Liver (tissue), 9 donors: Measurements from ENCODE around the gene GPRC5D. TPM values are rescaled to one million over a fixed set of nuclear protein-coding genes. Genes with fewer than 3 reads are reported as not detected.

Experiments
- DNase-seq: peaks from one replicate; pipeline ENCODE4 v3.0.0-alpha.2; 2017; ENCODE audit warnings: low spot score
- H3K27ac ChIP-seq, 2 donors: one replicate each; pipeline ENCODE4 v1.7.0; 2013; ENCODE audit warnings: inconsistent platforms in 2 of 2, low read length in 2 of 2, control low read depth in 1 of 2, low read depth in 1 of 2, mild to moderate bottlenecking in 1 of 2
- H3K27me3 ChIP-seq, 4 donors: one replicate each; pipeline versions ENCODE4 v1.6.1 to v1.7.0; 2013; ENCODE audit warnings: low read length in 3 of 4, inconsistent platforms in 1 of 4, mild to moderate bottlenecking in 1 of 4, moderate library complexity in 1 of 4; ENCODE audit not compliant: control insufficient read depth in 4 of 4, insufficient read depth in 4 of 4
- H3K36me3 ChIP-seq, 4 donors: one replicate each; pipeline versions ENCODE4 v1.6.1 to v1.7.0; 2013; ENCODE audit warnings: low read length in 3 of 4, mild to moderate bottlenecking in 3 of 4, low read depth in 1 of 4, moderate library complexity in 1 of 4; ENCODE audit not compliant: control insufficient read depth in 4 of 4, insufficient read depth in 3 of 4
- H3K4me1 ChIP-seq, 4 donors: one replicate each; pipeline versions ENCODE4 v1.6.1 to v1.7.0; 2013; ENCODE audit warnings: low read length in 3 of 4, mild to moderate bottlenecking in 3 of 4, moderate library complexity in 1 of 4; ENCODE audit not compliant: control insufficient read depth in 4 of 4, insufficient read depth in 4 of 4
- H3K4me3 ChIP-seq, 3 donors: one replicate each; pipeline versions ENCODE4 v1.6.1 to v1.7.0; 2013; ENCODE audit warnings: low read length in 3 of 3, control low read depth in 1 of 3, low read depth in 1 of 3, mild to moderate bottlenecking in 1 of 3
- H3K9ac ChIP-seq, 2 donors: one replicate each; pipeline ENCODE4 v1.7.0; 2013; ENCODE audit warnings: low read length in 2 of 2, mild to moderate bottlenecking in 2 of 2, moderate library complexity in 2 of 2, control low read depth in 1 of 2, low read depth in 1 of 2
- H3K9me3 ChIP-seq, 4 donors: one replicate each; pipeline versions ENCODE4 v1.6.1 to v1.7.0; 2013; ENCODE audit warnings: low read length in 3 of 4; ENCODE audit not compliant: control insufficient read depth in 4 of 4
- EGR1 ChIP-seq, 2 donors: IDR thresholded peaks; 2 replicates each; pipeline ENCODE4 v1.6.1; 2016 to 2018; ENCODE audit warnings: antibody characterized with exemption in 2 of 2, low read depth in 2 of 2
- FOXA1 ChIP-seq: IDR thresholded peaks from 2 replicates; pipeline ENCODE4 v1.6.1; 2016; ENCODE audit warnings: antibody characterized with exemption
- FOXA2 ChIP-seq: IDR thresholded peaks from 2 replicates; pipeline ENCODE4 v1.6.1; 2016; ENCODE audit warnings: antibody characterized with exemption
- HNF4A ChIP-seq, 2 donors: conservative IDR thresholded peaks; 2 replicates each; pipeline ENCODE4 v1.6.1; 2016; ENCODE audit warnings: antibody characterized with exemption in 2 of 2, mild to moderate bottlenecking in 2 of 2
- HNF4G ChIP-seq: IDR thresholded peaks from 2 replicates; pipeline ENCODE4 v1.6.1; 2016; ENCODE audit warnings: antibody characterized with exemption
- JUND ChIP-seq, 2 donors: IDR thresholded peaks; 2 replicates each; pipeline ENCODE4 v1.6.1; 2016; ENCODE audit warnings: antibody characterized with exemption in 2 of 2
- NR2F2 ChIP-seq: IDR thresholded peaks from 2 replicates; pipeline ENCODE4 v1.6.1; 2016; ENCODE audit warnings: antibody characterized with exemption
- RXRA ChIP-seq, 2 donors: IDR thresholded peaks; 2 replicates each; pipeline ENCODE4 v1.6.1; 2017 to 2018; ENCODE audit warnings: antibody characterized with exemption in 2 of 2, mild to moderate bottlenecking in 1 of 2
- SP1 ChIP-seq: IDR thresholded peaks from 2 replicates; pipeline ENCODE4 v1.6.1; 2018; ENCODE audit warnings: antibody characterized with exemption, mild to moderate bottlenecking
- TAF1 ChIP-seq: conservative IDR thresholded peaks from 2 replicates; pipeline ENCODE4 v1.6.1; 2016; ENCODE audit warnings: antibody characterized with exemption, mild to moderate bottlenecking
- YY1 ChIP-seq: IDR thresholded peaks from 2 replicates; pipeline ENCODE4 v1.6.1; 2016; ENCODE audit warnings: antibody characterized with exemption, mild to moderate bottlenecking
- WGBS: extraction: QIAGEN DNeasy Blood & Tissue Kit; methylation state at CpG from one replicate; pipeline ENCODE4 v1.1.7; 2013; 5-methylcytosine and 5-hydroxymethylcytosine counted together
- polyA plus RNA-seq, 2 donors: library from polyadenylated mRNA; stranded (reverse) in 1 of 2; unstranded in 1 of 2; fragments of 200-250 nt in 1 of 2; fragments of >200 nt in 1 of 2; fragmentation: Nextera tagmentation in 1 of 2; extraction: Ambion mirVana in 1 of 2; gene quantifications; one replicate each; pipeline versions ENCODE4 v1.2.1 to v1.2.3, GENCODE V29; 2013 to 2015
- total RNA-seq, 2 donors: library from RNA; depleted of rRNA; stranded (reverse); fragments of >200 nt; gene quantifications; one replicate each; pipeline ENCODE4 v1.2.3, GENCODE V29; 2014
- TF ChIP-seq, protein P1 (sequence below): IDR thresholded peaks from 2 replicates; pipeline ENCODE4 v1.6.1; 2016; ENCODE audit warnings: antibody characterized with exemption
- TF ChIP-seq, protein P2 (sequence below): IDR thresholded peaks from 2 replicates; pipeline ENCODE4 v1.6.1; 2016; ENCODE audit warnings: antibody characterized with exemption
- TF ChIP-seq, protein P3 (sequence below): fragments of 150-350 bp; IDR thresholded peaks from 2 replicates; pipeline ENCODE4 v1.5.1; 2017; ENCODE audit warnings: improper control_type of control experiment, low read depth, low read length; ENCODE audit not compliant: missing input control
- TF ChIP-seq, protein P4 (sequence below): IDR thresholded peaks from 2 replicates; pipeline ENCODE4 v1.6.1; 2016; ENCODE audit warnings: antibody characterized with exemption, mild to moderate bottlenecking
- TF ChIP-seq, protein P5 (sequence below): IDR thresholded peaks from 2 replicates; pipeline ENCODE4 v1.6.1; 2016; ENCODE audit warnings: antibody characterized with exemption
- donor health status: healthy.
- donor health status: healthy.
- donor health status: healthy.
- donor health status: healthy.
- donor health status: healthy.

GPRC5D gene
- total and polyA plus RNA-seq, 4 donors: 0.13 to 0.17 TPM; not detected in 2

DNA sequence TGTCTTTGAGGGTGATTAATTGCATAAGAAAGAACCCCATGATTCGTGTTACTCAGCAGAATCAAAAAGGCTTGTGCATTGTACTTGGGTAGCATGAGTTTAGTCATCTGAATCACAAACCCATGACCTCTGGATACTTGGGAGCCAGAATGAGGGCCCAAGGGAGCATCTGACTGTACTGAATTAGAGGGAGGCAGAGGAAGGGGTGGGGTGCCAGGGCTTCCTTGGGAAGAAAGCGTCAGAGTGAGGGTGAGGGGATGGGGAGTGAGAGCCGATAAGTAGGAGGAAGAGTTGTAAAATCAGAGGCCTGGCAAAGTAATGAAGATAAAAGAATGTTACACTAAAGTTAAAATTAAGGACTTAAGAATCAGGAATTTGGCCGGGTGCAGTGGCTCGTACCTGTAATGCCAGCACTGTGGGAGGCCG is 29.8 kb downstream of the GPRC5D start:
- H3K4me3 ChIP-seq: no peak overlapping the region
- WGBS: 73% methylated on average over 6 of the region's 6 CpGs
- no peaks in the 10 kb centered on the region for H3K9me3 ChIP-seq
- no peaks in the 10 kb centered on the region for H3K36me3 ChIP-seq
- H3K9ac ChIP-seq: no peak overlapping the region
- H3K4me1 ChIP-seq: no peaks in the 10 kb centered on the region
- DNase-seq: no peak
- peaks cover 0 to 2% (median 0%) of the 10 kb centered on the region in 4 donors for H3K27me3 ChIP-seq
- no peak overlapping the region for H3K27ac ChIP-seq
- no peak for TF ChIP-seq NR2F2
- no peak for TF ChIP-seq HNF4A (conservative IDR thresholded peaks at IDR 0.05)
- no peak for TF ChIP-seq FOXA2

DNA sequence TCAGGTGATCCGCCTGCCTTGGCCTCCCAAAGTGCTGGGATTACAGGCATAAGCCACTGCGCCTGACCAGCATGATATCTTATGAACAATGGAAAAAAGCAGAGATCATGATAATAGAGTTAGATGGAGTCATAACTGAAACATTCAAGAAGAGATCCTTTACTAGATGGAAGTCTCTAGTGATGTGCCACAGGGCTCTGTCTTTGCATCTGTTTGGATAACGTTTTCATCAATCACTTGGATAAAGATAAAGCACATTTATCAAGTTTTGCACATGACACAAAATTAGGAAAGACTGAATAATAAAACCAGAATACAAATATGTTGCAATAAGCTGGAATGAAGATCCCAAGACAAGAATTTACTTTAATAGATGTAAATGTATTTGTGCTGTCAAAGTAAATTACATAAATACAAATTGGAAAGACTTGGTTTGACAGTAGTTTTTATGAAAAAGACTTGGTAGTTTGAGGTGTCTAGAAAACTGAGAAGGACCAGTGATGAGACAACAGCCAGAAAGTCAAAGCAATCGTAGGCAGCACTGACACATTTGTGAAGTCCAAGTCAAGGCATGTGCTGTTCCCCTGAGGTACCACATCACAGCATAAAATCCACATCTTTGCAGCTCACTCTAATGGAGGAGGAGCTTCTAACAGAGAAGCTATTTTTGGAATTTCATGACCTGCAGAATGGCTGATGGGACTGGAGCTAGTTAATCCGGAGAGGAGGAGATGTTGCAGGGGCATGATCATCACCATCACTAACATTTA is 32.1 kb downstream of the GPRC5D start:
- Histone ChIP-seq H3K9me3 (no peaks in the 10 kb centered on the region), H3K9ac (no peak overlapping the region), H3K36me3 (no peaks in the 10 kb centered on the region), H3K27ac (no peak overlapping the region), H3K4me3 (no peak overlapping the region), H3K27me3 (peaks cover 0 to 2% (median 0%) of the 10 kb centered on the region in 4 donors), H3K4me1 (peaks cover 0 to 6% (median 3%) of the 10 kb centered on the region in 4 donors)
- TF ChIP-seq, protein P1, sequence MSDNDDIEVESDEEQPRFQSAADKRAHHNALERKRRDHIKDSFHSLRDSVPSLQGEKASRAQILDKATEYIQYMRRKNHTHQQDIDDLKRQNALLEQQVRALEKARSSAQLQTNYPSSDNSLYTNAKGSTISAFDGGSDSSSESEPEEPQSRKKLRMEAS: no peak
- no peak for TF ChIP-seq FOXA1
- 81% methylated on average over 5 of the region's 5 CpGs for WGBS
- DNase-seq: no peak

DNA sequence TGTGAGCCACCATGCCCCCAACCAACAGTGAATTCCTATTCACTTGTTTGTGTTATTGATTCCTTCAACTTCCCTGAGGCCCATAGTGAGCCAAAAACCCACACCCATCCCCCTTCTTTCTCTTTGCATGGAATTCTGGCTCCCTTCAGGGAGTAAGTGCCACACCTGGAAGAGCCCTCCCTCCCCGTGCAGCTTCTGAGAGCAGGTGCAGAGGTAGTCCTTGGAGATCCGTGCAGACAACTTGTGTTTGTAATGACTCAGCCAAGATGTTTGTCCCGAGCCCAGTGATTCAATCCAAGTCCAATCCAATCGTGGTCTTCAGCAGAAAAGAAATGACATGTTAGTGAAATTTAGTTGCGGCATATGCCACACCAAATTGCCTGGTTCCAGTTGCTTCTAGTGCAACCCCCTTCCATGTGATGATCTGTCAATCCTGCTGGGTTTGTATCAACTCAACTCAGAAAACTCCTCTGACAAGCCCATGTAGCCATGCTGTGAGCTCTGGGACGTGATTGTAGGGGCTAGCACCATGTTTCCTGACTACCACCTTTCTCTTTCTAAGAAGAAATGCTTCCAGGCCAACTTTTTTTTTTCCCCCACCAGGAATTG is 33.1 kb downstream of the GPRC5D start:
- Histone ChIP-seq H3K9ac (no peak overlapping the region), H3K27ac (no peak overlapping the region), H3K36me3 (no peaks in the 10 kb centered on the region), H3K4me3 (no peak overlapping the region), H3K9me3 (no peaks in the 10 kb centered on the region), H3K27me3 (peaks cover 0 to 2% (median 0%) of the 10 kb centered on the region in 4 donors), H3K4me1 (peaks cover 0 to 6% (median 3%) of the 10 kb centered on the region in 4 donors)
- WGBS: 71% methylated on average over 6 of the region's 6 CpGs
- no peak for DNase-seq
- TF ChIP-seq HNF4A (conservative IDR thresholded peaks at IDR 0.05): no peak
- no peak for TF ChIP-seq TAF1
- TF ChIP-seq, protein P2, sequence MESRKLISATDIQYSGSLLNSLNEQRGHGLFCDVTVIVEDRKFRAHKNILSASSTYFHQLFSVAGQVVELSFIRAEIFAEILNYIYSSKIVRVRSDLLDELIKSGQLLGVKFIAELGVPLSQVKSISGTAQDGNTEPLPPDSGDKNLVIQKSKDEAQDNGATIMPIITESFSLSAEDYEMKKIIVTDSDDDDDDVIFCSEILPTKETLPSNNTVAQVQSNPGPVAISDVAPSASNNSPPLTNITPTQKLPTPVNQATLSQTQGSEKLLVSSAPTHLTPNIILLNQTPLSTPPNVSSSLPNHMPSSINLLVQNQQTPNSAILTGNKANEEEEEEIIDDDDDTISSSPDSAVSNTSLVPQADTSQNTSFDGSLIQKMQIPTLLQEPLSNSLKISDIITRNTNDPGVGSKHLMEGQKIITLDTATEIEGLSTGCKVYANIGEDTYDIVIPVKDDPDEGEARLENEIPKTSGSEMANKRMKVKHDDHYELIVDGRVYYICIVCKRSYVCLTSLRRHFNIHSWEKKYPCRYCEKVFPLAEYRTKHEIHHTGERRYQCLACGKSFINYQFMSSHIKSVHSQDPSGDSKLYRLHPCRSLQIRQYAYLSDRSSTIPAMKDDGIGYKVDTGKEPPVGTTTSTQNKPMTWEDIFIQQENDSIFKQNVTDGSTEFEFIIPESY: no peak
- TF ChIP-seq NR2F2: no peak
- TF ChIP-seq, protein P3, sequence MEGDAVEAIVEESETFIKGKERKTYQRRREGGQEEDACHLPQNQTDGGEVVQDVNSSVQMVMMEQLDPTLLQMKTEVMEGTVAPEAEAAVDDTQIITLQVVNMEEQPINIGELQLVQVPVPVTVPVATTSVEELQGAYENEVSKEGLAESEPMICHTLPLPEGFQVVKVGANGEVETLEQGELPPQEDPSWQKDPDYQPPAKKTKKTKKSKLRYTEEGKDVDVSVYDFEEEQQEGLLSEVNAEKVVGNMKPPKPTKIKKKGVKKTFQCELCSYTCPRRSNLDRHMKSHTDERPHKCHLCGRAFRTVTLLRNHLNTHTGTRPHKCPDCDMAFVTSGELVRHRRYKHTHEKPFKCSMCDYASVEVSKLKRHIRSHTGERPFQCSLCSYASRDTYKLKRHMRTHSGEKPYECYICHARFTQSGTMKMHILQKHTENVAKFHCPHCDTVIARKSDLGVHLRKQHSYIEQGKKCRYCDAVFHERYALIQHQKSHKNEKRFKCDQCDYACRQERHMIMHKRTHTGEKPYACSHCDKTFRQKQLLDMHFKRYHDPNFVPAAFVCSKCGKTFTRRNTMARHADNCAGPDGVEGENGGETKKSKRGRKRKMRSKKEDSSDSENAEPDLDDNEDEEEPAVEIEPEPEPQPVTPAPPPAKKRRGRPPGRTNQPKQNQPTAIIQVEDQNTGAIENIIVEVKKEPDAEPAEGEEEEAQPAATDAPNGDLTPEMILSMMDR: no peak
- no peak for TF ChIP-seq RXRA (IDR thresholded peaks at IDR 0.05)
- TF ChIP-seq FOXA1: no peak
- no peak for TF ChIP-seq JUND (IDR thresholded peaks at IDR 0.05)
- TF ChIP-seq SP1: no peak
- TF ChIP-seq, protein P1: no peak
- no peak for TF ChIP-seq YY1
- TF ChIP-seq EGR1 (IDR thresholded peaks at IDR 0.05; ENCODE audit: low read depth in 2 of 2): no peak
- no peak for TF ChIP-seq FOXA2
- TF ChIP-seq, protein P4, sequence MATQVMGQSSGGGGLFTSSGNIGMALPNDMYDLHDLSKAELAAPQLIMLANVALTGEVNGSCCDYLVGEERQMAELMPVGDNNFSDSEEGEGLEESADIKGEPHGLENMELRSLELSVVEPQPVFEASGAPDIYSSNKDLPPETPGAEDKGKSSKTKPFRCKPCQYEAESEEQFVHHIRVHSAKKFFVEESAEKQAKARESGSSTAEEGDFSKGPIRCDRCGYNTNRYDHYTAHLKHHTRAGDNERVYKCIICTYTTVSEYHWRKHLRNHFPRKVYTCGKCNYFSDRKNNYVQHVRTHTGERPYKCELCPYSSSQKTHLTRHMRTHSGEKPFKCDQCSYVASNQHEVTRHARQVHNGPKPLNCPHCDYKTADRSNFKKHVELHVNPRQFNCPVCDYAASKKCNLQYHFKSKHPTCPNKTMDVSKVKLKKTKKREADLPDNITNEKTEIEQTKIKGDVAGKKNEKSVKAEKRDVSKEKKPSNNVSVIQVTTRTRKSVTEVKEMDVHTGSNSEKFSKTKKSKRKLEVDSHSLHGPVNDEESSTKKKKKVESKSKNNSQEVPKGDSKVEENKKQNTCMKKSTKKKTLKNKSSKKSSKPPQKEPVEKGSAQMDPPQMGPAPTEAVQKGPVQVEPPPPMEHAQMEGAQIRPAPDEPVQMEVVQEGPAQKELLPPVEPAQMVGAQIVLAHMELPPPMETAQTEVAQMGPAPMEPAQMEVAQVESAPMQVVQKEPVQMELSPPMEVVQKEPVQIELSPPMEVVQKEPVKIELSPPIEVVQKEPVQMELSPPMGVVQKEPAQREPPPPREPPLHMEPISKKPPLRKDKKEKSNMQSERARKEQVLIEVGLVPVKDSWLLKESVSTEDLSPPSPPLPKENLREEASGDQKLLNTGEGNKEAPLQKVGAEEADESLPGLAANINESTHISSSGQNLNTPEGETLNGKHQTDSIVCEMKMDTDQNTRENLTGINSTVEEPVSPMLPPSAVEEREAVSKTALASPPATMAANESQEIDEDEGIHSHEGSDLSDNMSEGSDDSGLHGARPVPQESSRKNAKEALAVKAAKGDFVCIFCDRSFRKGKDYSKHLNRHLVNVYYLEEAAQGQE: no peak
- TF ChIP-seq HNF4G: no peak
- TF ChIP-seq, protein P5, sequence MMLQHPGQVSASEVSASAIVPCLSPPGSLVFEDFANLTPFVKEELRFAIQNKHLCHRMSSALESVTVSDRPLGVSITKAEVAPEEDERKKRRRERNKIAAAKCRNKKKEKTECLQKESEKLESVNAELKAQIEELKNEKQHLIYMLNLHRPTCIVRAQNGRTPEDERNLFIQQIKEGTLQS: no peak
